Heart left ventricle (tissue), 16 donors: Measurements from ENCODE around the gene AP1S2. TPM values are rescaled to one million over a fixed set of nuclear protein-coding genes. Genes with fewer than 3 reads are reported as not detected.

ENCODE experiments used
- ATAC-seq, 4 donors: fragments of 200-7000 bp; cut with Tn5 transposase; one replicate each; pipeline ENCODE4 v1.9.1; 2020 to 2022; ENCODE audit warnings: moderate library complexity in 4 of 4, mild to moderate bottlenecking in 3 of 4, moderate number of reproducible peaks in 1 of 4
- DNase-seq, 5 donors: peaks; one replicate each; pipeline ENCODE4 v3.0.0-alpha.2; 2020
- H3K27ac ChIP-seq, 12 donors: fragments of 200-600 bp; sonication (generic) in 4 of 12; one replicate each; pipeline versions ENCODE4 v1.5.0 to v1.8.0; 2016 to 2022; ENCODE audit warnings: mild to moderate bottlenecking in 2 of 12
- H3K27me3 ChIP-seq, 9 donors: fragments of 200-600 bp; sonication (generic) in 2 of 9; one replicate each; pipeline versions ENCODE4 v1.5.1 to v1.8.0; 2016 to 2022; ENCODE audit warnings: mild to moderate bottlenecking in 3 of 9
- H3K36me3 ChIP-seq, 9 donors: fragments of 200-600 bp; sonication (generic) in 2 of 9; one replicate each; pipeline versions ENCODE4 v1.5.0 to v1.8.0; 2018 to 2022; ENCODE audit warnings: mild to moderate bottlenecking in 2 of 9
- H3K4me1 ChIP-seq, 12 donors: fragments of 200-600 bp; sonication (generic) in 4 of 12; one replicate each; pipeline versions ENCODE4 v1.5.0 to v1.8.0; 2016 to 2022; ENCODE audit warnings: mild to moderate bottlenecking in 3 of 12
- H3K4me3 ChIP-seq, 12 donors: fragments of 200-600 bp; sonication (generic) in 4 of 12; one replicate each; pipeline versions ENCODE4 v1.5.0 to v1.8.0; 2017 to 2022; ENCODE audit warnings: mild to moderate bottlenecking in 9 of 12, moderate library complexity in 4 of 12
- H3K9me3 ChIP-seq, 12 donors: fragments of 200-600 bp; sonication (generic) in 4 of 12; one replicate each; pipeline versions ENCODE4 v1.5.0 to v1.8.0; 2016 to 2022; ENCODE audit warnings: mild to moderate bottlenecking in 1 of 12
- POLR2A ChIP-seq, 2 donors: fragments of 450-650 bp; IDR thresholded peaks; one replicate each; pipeline ENCODE4 v1.6.1; 2017; ENCODE audit warnings: antibody characterized with exemption in 2 of 2, mild to moderate bottlenecking in 2 of 2, moderate library complexity in 2 of 2
- WGBS, 4 donors: extraction: QIAGEN DNeasy Blood & Tissue Kit in 2 of 4; methylation state at CpG; one replicate each; pipeline versions ENCODE4 v1.1.5 to v1.1.7; 2013 to 2018; 5-methylcytosine and 5-hydroxymethylcytosine counted together
- intact Hi-C, 10 donors: fragments of 100-400 bp; cut with DNase I; formaldehyde crosslinking; loops; one replicate each; pipeline versions ENCODE4 v1.11.1 to v1.14.2; 2022
- polyA plus RNA-seq, 2 donors: library from polyadenylated mRNA; stranded (reverse); fragments of 200-250 nt; gene quantifications; one replicate each; pipeline ENCODE4 v1.2.3, GENCODE V29; 2013
- total RNA-seq, 9 donors: library from RNA; depleted of rRNA in 2 of 9; stranded (reverse); fragments of >200 nt in 2 of 9; fragmentation: NEBNext Ultra II Directional in 3 of 9; extraction: Animal tissue kit (Norgen Biotek cat#: 25700) in 3 of 9; gene quantifications; one replicate each; pipeline versions ENCODE4 v1.1.0 to v1.2.4, GENCODE V29; 2016 to 2023
- TF ChIP-seq, protein P1 (sequence below), 12 donors: fragments of 200-600 bp; sonication (generic) in 4 of 12; IDR thresholded peaks; one replicate each; pipeline versions ENCODE4 v1.5.0 to v1.8.0; 2018 to 2022; ENCODE audit warnings: antibody characterized with exemption in 12 of 12, mild to moderate bottlenecking in 5 of 12
- donor health status: ischemic (EF 13 %, LVEDD 7.1; RV severe dilation, severe dysfunction).
- donor health status: healthy with polysubstance abuse.
- donor health status: DM: no; HTN: yes; CAD: no.
- donor health status: DM: no; HTN: no; CAD: no.
- donor health status: ischemic (EF 25% LVEDD 6.9; RV normal size, moderate dysfunction).
- donor health status: ischemic (EF 25% LVEDD 5.7; RV mildly dilated, moderate dysfunction).
- donor health status: healthy.
- donor health status: DM: yes; HTN: yes; CAD: no.
- donor health status: ischemic (EF 35%, LVEDD 5.7; RV mildly dilated, moderate dysfunction).
- donor health status: nonischemic (EF 11% LVEDD 7.7; RV severe dilation, severe dysfunction).
- donor health status: DM: yes; HTN: yes; CAD: no.
- donor health status: PGD.
- donor health status: ischemic (EF 29% LVEDD 5.4; RV normal size, mild dysfunction).
- donor health status: nonischemic (EF 23%, LVEDD 6.1; RV moderate dilation, normal function).

The AP1S2 gene
- total and polyA plus RNA-seq, 11 donors, result 67.4 to 267 (median 136) TPM

DNA sequence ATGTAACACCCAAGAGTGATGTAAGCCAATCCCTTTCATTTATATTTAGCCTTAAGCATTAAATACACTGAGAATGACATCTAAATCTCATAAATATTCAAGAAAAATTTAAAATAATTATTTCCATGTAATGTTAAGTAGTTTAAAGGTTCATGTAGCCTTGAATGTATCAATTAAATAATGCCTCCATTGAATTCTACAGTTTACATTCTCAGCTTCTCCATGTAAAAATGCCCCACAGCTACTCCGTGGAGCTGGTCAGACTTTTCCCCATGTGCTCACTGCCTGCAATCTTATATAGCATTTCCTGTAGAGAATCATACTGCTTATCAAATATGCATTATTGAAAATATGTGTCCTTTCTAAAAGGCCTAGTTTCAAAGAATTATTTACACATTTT lies 25.4 kb downstream of the AP1S2 start:
- Histone ChIP-seq H3K4me3 (no peak overlapping the region), H3K27ac (no peak overlapping the region), H3K9me3 (no peaks in the 10 kb centered on the region), H3K4me1 (peaks cover 0 to 6% (median 0%) of the 10 kb centered on the region in 12 donors), H3K36me3 (peaks cover 0 to 47% (median 23%) of the 10 kb centered on the region in 9 donors), H3K27me3 (no peaks in the 10 kb centered on the region)
- 75 to 89% (median 78%) methylated on average over 1 of the region's 1 CpG for WGBS, 4 donors
- intact Hi-C loops, result no loop called here
- ATAC-seq (no peak), DNase-seq (no peak)
- TF ChIP-seq POLR2A (IDR thresholded peaks at IDR 0.05), result no peak
- TF ChIP-seq, protein P1, sequence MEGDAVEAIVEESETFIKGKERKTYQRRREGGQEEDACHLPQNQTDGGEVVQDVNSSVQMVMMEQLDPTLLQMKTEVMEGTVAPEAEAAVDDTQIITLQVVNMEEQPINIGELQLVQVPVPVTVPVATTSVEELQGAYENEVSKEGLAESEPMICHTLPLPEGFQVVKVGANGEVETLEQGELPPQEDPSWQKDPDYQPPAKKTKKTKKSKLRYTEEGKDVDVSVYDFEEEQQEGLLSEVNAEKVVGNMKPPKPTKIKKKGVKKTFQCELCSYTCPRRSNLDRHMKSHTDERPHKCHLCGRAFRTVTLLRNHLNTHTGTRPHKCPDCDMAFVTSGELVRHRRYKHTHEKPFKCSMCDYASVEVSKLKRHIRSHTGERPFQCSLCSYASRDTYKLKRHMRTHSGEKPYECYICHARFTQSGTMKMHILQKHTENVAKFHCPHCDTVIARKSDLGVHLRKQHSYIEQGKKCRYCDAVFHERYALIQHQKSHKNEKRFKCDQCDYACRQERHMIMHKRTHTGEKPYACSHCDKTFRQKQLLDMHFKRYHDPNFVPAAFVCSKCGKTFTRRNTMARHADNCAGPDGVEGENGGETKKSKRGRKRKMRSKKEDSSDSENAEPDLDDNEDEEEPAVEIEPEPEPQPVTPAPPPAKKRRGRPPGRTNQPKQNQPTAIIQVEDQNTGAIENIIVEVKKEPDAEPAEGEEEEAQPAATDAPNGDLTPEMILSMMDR (IDR thresholded peaks at IDR 0.05), result no peak

DNA sequence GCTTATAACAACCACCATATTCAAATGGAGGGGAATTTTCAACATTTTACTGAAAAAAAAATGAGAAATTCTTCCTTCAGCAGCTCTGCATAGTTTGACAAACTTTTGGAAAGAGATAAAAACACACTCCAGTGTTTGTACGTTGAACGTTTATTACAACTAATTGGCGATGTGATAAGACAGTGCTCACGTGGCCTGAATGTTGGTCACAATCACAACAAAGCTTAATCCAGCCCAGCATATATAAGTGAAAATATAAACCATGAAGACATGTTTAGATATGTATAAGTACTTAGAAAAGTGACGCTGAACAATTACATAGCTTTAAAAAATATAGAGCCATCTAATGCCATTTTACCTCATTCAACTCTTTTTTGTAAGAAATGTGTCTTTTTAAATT lies 28.7 kb downstream of the AP1S2 start:
- no peaks in the 10 kb centered on the region for H3K9me3 ChIP-seq
- DNase-seq (no peak), ATAC-seq (no peak)
- intact Hi-C loops, result no loop called here
- H3K27ac ChIP-seq, result no peak overlapping the region
- no peaks in the 10 kb centered on the region for H3K27me3 ChIP-seq
- TF ChIP-seq, protein P1 (IDR thresholded peaks at IDR 0.05), result no peak
- TF ChIP-seq POLR2A (IDR thresholded peaks at IDR 0.05), result no peak
- H3K36me3 ChIP-seq, result peaks cover 0 to 80% (median 41%) of the 10 kb centered on the region in 9 donors
- H3K4me1 ChIP-seq, result no peaks in the 10 kb centered on the region
- H3K4me3 ChIP-seq, result no peak overlapping the region
- 68 to 84% (median 77%) methylated on average over 5 of the region's 5 CpGs for WGBS, 4 donors

DNA sequence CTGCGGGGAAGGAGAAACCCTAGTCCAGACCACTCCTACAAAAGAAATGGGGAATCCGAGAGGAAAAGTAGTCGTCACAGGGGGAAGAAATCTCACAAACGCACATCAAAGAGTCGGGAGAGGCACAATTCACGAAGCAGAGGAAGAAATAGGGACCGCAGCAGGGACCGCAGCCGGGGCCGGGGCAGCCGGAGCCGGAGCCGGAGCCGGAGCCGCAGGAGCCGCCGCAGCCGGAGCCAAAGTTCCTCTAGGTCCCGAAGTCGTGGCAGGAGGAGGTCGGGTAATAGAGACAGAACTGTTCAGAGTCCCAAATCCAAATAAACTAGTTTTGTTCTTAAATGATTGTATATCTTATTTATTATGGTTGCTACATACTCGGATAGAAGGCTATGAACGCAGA lies 31.7 kb downstream of the AP1S2 start:
- Histone ChIP-seq H3K4me1 (no peaks in the 10 kb centered on the region), H3K27ac (no peak overlapping the region), H3K9me3 (no peaks in the 10 kb centered on the region), H3K27me3 (no peaks in the 10 kb centered on the region), H3K36me3 (peaks cover 0 to 96% (median 59%) of the 10 kb centered on the region in 9 donors), H3K4me3 (no peak overlapping the region)
- ATAC-seq (no peak), DNase-seq (no peak)
- intact Hi-C loops, result no loop called here
- WGBS, 4 donors, result 95 to 97% (median 95%) methylated on average over 23 of the region's 23 CpGs
- no peak for TF ChIP-seq POLR2A (IDR thresholded peaks at IDR 0.05)
- TF ChIP-seq, protein P1 (IDR thresholded peaks at IDR 0.05), result no peak

DNA sequence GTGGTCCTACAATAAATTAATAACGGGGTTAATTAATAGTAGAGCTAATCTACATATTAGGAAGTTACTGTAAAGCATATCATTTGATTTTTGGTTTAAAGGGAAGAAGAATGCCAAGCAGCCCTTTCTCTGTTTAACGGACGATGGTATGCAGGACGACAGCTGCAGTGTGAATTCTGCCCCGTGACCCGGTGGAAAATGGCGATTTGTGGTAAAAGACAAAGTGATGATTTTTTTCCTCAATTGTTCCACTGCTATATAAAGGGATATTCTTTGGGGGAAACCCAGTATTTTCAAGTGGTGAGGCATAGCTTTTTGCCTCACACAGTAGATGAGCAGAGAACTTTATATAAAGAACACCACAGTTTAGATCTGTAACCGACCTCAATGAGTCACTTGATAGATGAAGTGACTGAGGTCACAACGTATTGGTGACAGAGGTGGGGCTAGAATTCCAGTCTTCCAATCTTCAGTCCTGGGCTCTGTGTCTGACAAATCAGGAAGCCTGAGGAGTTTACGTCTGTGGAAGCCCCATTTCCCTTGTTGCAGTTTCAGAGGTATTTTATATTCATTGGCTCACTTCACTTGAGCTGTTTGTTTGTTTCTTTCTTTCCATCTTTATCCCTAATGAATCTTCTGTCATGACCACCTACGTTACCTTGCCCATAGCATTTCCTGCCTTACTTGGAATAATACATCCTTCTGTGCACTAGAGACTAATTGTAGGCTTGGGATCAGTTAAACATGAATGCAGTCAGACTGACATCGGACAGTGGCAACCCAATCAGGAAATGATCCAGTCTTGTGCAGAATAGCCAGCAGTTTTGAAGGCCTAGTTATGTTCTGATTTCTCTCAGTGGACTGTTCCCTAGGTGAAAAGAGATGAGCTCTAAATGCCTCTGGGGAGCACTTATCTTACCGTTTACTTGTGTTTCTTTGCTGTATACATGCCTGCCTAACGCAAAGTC lies 34.2 kb downstream of the AP1S2 start:
- DNase-seq (no peak), ATAC-seq (no peak)
- Histone ChIP-seq H3K36me3 (peaks cover 0 to 95% (median 60%) of the 10 kb centered on the region in 9 donors), H3K9me3 (no peaks in the 10 kb centered on the region), H3K4me1 (peaks cover 0 to 16% (median 0%) of the 10 kb centered on the region in 12 donors), H3K27ac (no peak overlapping the region), H3K27me3 (no peaks in the 10 kb centered on the region), H3K4me3 (no peak overlapping the region)
- 79 to 82% (median 80%) methylated on average over 14 of the region's 14 CpGs for WGBS, 4 donors
- TF ChIP-seq, protein P1 (IDR thresholded peaks at IDR 0.05), result no peak
- no peak for TF ChIP-seq POLR2A (IDR thresholded peaks at IDR 0.05)
- intact Hi-C loops, result no loop called here
